Measurements from ENCODE around the gene DYDC2.
A peak's percentile ranks its signal among the peaks of the same experiment; 100 is the strongest.
"Not testable (repeated sequence)": the region's sequence is repeated elsewhere in the genome, so short reads cannot be mapped to it uniquely, and the experiment has no call there.

Gene DYDC2

GRCh38 chr10:80356563-80356988 is at the start of gene DYDC2, which contains the start of gene DYDC1:
Gene DYDC2 (plus strand): TSS chr10:80356781. CDS start chr10:80362444, 5,663 bp downstream.
Gene DYDC1 (minus strand): TSS chr10:80356755. CDS start chr10:80352601, 4,154 bp downstream.
- DNase-seq = peak; percentile 41 to 63

- DNase-seq = no peak
These were observed 43.1 kb upstream of the DYDC2 start for GRCh38 chr10:80313523-80313922.

- no peak for DNase-seq
These were observed 41.2 kb upstream of the DYDC2 start for GRCh38 chr10:80315391-80315790.

- DNase-seq = no peak
These were observed 37.8 kb upstream of the DYDC2 start for GRCh38 chr10:80318742-80319141.

GRCh38 chr10:80319318-80319717 is 37.3 kb upstream of the DYDC2 start:
- DNase-seq = no peak

- DNase-seq = no peak
These were observed 36.8 kb upstream of the DYDC2 start for GRCh38 chr10:80319725-80320290.

- DNase-seq = no peak
These were observed 36.2 kb upstream of the DYDC2 start for GRCh38 chr10:80320377-80320776.

GRCh38 chr10:80321183-80321582 is 35.4 kb upstream of the DYDC2 start:
- DNase-seq = no peak

GRCh38 chr10:80322158-80322557 is 34.4 kb upstream of the DYDC2 start:
- DNase-seq = no peak

- no peak for DNase-seq
These were observed 33.9 kb upstream of the DYDC2 start for GRCh38 chr10:80322711-80323110.

- DNase-seq = no peak
These were observed 33.3 kb upstream of the DYDC2 start for GRCh38 chr10:80323311-80323710.

- DNase-seq = no peak
These were observed 32.5 kb upstream of the DYDC2 start for GRCh38 chr10:80324086-80324485.

GRCh38 chr10:80324891-80325364 is 31.7 kb upstream of the DYDC2 start:
- no peak for DNase-seq

GRCh38 chr10:80333983-80334382 is 22.6 kb upstream of the DYDC2 start:
- DNase-seq = no peak

GRCh38 chr10:80344276-80344675 is 12.3 kb upstream of the DYDC2 start:
- DNase-seq = no peak

- no peak for DNase-seq
These were observed 11.7 kb upstream of the DYDC2 start for GRCh38 chr10:80344912-80345311.

- no peak for DNase-seq
These were observed 6.3 kb upstream of the DYDC2 start for GRCh38 chr10:80350251-80350650.

GRCh38 chr10:80351220-80351619 is 5.4 kb upstream of the DYDC2 start:
- DNase-seq = no peak

- peak in 1 of 2 donors; percentile 8 for DNase-seq
These were observed 639 bp downstream of the DYDC2 start for GRCh38 chr10:80356989-80357850.

- no peak for DNase-seq
These were observed 1.2 kb downstream of the DYDC2 start for GRCh38 chr10:80357851-80358125.

- DNase-seq = not testable (repeated sequence)
These were observed 2.3 kb downstream of the DYDC2 start for GRCh38 chr10:80358925-80359324.

- DNase-seq = no peak
These were observed 3.1 kb downstream of the DYDC2 start for GRCh38 chr10:80359644-80360043.

GRCh38 chr10:80365510-80365909 is 8.9 kb downstream of the DYDC2 start:
- no peak for DNase-seq

- no peak for DNase-seq
These were observed 14.9 kb downstream of the DYDC2 start for GRCh38 chr10:80371467-80371866.

Measured in stimulated activated CD4-positive, alpha-beta T cell treated with anti-CD3 and anti-CD28 coated beads, Interleukin-2, amount 100 ng/mL, for 24 hours (primary cell).